Keratinocyte (primary cell): Measurements from ENCODE around the gene IFI30. TPM values are rescaled to one million over a fixed set of nuclear protein-coding genes. Genes with fewer than 3 reads are reported as not detected.

Source experiments
- DNase-seq: peaks from one replicate; pipeline ENCODE4 v3.0.0-alpha.2; 2011; ENCODE audit warnings: low read depth, missing footprints, low spot score
- FAIRE-seq: peaks from 2 replicates; lab custom pipeline; 2011; peaks lifted over from hg19 to GRCh38; lab: Jason Lieb, UNC
- H2AFZ ChIP-seq: 2 replicates; pipeline ENCODE4 v1.6.0; 2012; ENCODE audit warnings: low read length, control low read depth, inconsistent platforms; ENCODE audit not compliant: control insufficient read depth
- H3K27ac ChIP-seq: 2 replicates; pipeline ENCODE4 v1.5.1; 2011; ENCODE audit warnings: low read length; ENCODE audit not compliant: control insufficient read depth, insufficient read depth
- H3K27me3 ChIP-seq: 3 replicates; pipeline ENCODE4 v1.6.0; 2011; ENCODE audit warnings: low read length; ENCODE audit not compliant: control insufficient read depth, insufficient read depth; ENCODE audit errors: extremely low read depth
- H3K36me3 ChIP-seq, 2 experiments: 2 replicates in 1 of 2; 3 replicates in 1 of 2; pipeline ENCODE4 v1.5.1; 2011; ENCODE audit warnings: low read length in 2 of 2, mild to moderate bottlenecking in 1 of 2; ENCODE audit not compliant: control insufficient read depth in 2 of 2, insufficient read depth in 2 of 2; ENCODE audit errors: extremely low read depth in 1 of 2
- H3K4me1 ChIP-seq: 3 replicates; pipeline ENCODE4 v1.5.1; 2011; ENCODE audit warnings: low read length; ENCODE audit not compliant: control insufficient read depth, insufficient read depth; ENCODE audit errors: extremely low read depth
- H3K4me2 ChIP-seq: 3 replicates; pipeline ENCODE4 v1.6.0; 2011; ENCODE audit warnings: low read depth, low read length; ENCODE audit not compliant: control insufficient read depth, insufficient read depth; ENCODE audit errors: extremely low read depth
- H3K4me3 ChIP-seq, 3 experiments: fragments of 200-600 bp in 1 of 3; sonication (generic) in 1 of 3; 2 replicates in 2 of 3; 3 replicates in 1 of 3; pipeline ENCODE4 v1.5.1; 2011 to 2016; ENCODE audit warnings: low read length in 3 of 3, mild to moderate bottlenecking in 3 of 3, control low read depth in 2 of 3, inconsistent platforms in 1 of 3, low read depth in 1 of 3, mixed read lengths in 1 of 3, mixed run types in 1 of 3, moderate library complexity in 1 of 3; ENCODE audit not compliant: control insufficient read depth in 2 of 3, insufficient read depth in 2 of 3; ENCODE audit errors: extremely low read depth in 1 of 3
- H3K79me2 ChIP-seq: 2 replicates; pipeline ENCODE4 v1.6.0; 2012; ENCODE audit warnings: low read length; ENCODE audit not compliant: control insufficient read depth, insufficient read depth
- H3K9ac ChIP-seq: 3 replicates; pipeline ENCODE4 v1.6.0; 2011; ENCODE audit warnings: low read length; ENCODE audit not compliant: control insufficient read depth, insufficient read depth; ENCODE audit errors: extremely low read depth
- H3K9me1 ChIP-seq: 3 replicates; pipeline ENCODE4 v1.6.0; 2011; ENCODE audit warnings: low read length; ENCODE audit not compliant: control insufficient read depth, insufficient read depth; ENCODE audit errors: extremely low read depth
- H3K9me3 ChIP-seq: 2 replicates; pipeline ENCODE4 v1.5.1; 2012; ENCODE audit warnings: low read depth, low read length; ENCODE audit not compliant: control insufficient read depth
- H4K20me1 ChIP-seq: 3 replicates; pipeline ENCODE4 v1.6.0; 2011; ENCODE audit warnings: low read length; ENCODE audit not compliant: control insufficient read depth, insufficient read depth; ENCODE audit errors: extremely low read depth
- CTCF ChIP-seq, 3 experiments: IDR thresholded peaks in 1 of 3; conservative IDR thresholded peaks in 1 of 3; optimal IDR thresholded peaks in 1 of 3; 2 replicates in 2 of 3; 3 replicates in 1 of 3; pipeline versions ENCODE3 to v1.5.1; 2011; ENCODE audit warnings: low read length in 3 of 3, mild to moderate bottlenecking in 3 of 3, moderate library complexity in 2 of 3, control low read depth in 1 of 3, inconsistent platforms in 1 of 3; ENCODE audit not compliant: insufficient read depth in 2 of 3; ENCODE audit errors: extremely low read depth in 1 of 3
- EZH2 ChIP-seq: IDR thresholded peaks from one replicate; pipeline ENCODE4 v1.6.1; 2012; ENCODE audit warnings: inconsistent platforms, mild to moderate bottlenecking, low read length, moderate library complexity
- dilution Hi-C: fragments of 300-500 bp; cut with MboI; formaldehyde crosslinking; loops from one replicate; pipeline ENCODE4 v1.7.0; 2020; ENCODE audit warnings: low sequenced_read_pairs; ENCODE audit not compliant: extremely low pct_ligation_motif_present
- polyA plus RNA-seq, 5 experiments: library from polyadenylated mRNA; depleted of rRNA in 3 of 5; stranded (reverse) in 3 of 5; stranded (forward) in 1 of 5; unstranded in 1 of 5; fragments of >200 nt; gene quantifications; 1 replicate in 1 of 5; 2 replicates in 3 of 5; 3 replicates in 1 of 5; pipeline versions ENCODE4 v1.2.1 to v1.2.3, GENCODE V29; 2011 to 2012; ENCODE audit warnings: missing spikeins in 2 of 5, low read depth in 1 of 5, low replicate concordance in 1 of 5

IFI30 gene
- polyA plus RNA-seq, 1 donor (not counting 4 experiments of a cell fraction or from before 2014, with no cell fraction given), result 31.3 TPM

GRCh38 chr19:18185538-18185937 lies 11.9 kb downstream of the IFI30 start:
- Histone ChIP-seq H3K4me3 (no peak overlapping the region), H3K79me2 (no peaks in the 10 kb centered on the region), H3K4me1 (no peaks in the 10 kb centered on the region), H4K20me1 (no peaks in the 10 kb centered on the region), H3K36me3 (no peaks in the 10 kb centered on the region), H3K27me3 (no peaks in the 10 kb centered on the region), H3K4me2 (no peak overlapping the region), H3K27ac (no peak overlapping the region), H3K9me3 (no peaks in the 10 kb centered on the region), H3K9me1 (no peaks in the 10 kb centered on the region), H3K9ac (no peak overlapping the region), H2AFZ (no peak overlapping the region)
- TF ChIP-seq CTCF (optimal IDR thresholded peaks at IDR 0.05 in 1 of 3, IDR thresholded peaks at IDR 0.05 in 1 of 3, conservative IDR thresholded peaks at IDR 0.05 in 1 of 3; ENCODE audit: extremely low read depth in 1 of 3, insufficient read depth in 2 of 3, low read length in 3 of 3), result no peak
- FAIRE-seq, result no peak
- dilution Hi-C loops, result no loop called here
- no peak for DNase-seq

GRCh38 chr19:18190278-18190677 lies 16.7 kb downstream of the IFI30 start:
- Histone ChIP-seq H3K9me1 (peaks cover 4% of the 10 kb centered on the region), H2AFZ (no peak overlapping the region), H3K4me2 (no peak overlapping the region), H3K36me3 (peaks cover 0 to 2% of the 10 kb centered on the region in 2 experiments), H4K20me1 (no peaks in the 10 kb centered on the region), H3K79me2 (peaks cover 6% of the 10 kb centered on the region), H3K9me3 (no peaks in the 10 kb centered on the region), H3K4me3 (no peak overlapping the region), H3K27ac (no peak overlapping the region), H3K27me3 (no peaks in the 10 kb centered on the region), H3K9ac (no peak overlapping the region), H3K4me1 (peaks cover 20% of the 10 kb centered on the region)
- FAIRE-seq (no peak), DNase-seq (no peak)
- dilution Hi-C loops, result no loop called here
- TF ChIP-seq CTCF (optimal IDR thresholded peaks at IDR 0.05 in 1 of 3, IDR thresholded peaks at IDR 0.05 in 1 of 3, conservative IDR thresholded peaks at IDR 0.05 in 1 of 3; ENCODE audit: extremely low read depth in 1 of 3, insufficient read depth in 2 of 3, low read length in 3 of 3) (no peak), EZH2 (no peak)
